Measurements from ENCODE around the gene NCBP3. TPM values are rescaled to one million over a fixed set of nuclear protein-coding genes. Genes with fewer than 3 reads are reported as not detected.

Gene NCBP3
- total RNA-seq, 1 experiment from 2014 or later: 17.0 TPM

GRCh38 chr17:3800362-3801271 lies 45.4 kb downstream of the NCBP3 start, which contains the start of gene ITGAE:
Gene ITGAE (minus strand): TSS chr17:3801188. CDS start chr17:3801144, 44 bp downstream.
- Histone ChIP-seq H3K4me3 (ENCODE audit: low read length) (no peak within 1 kb of the TSS), H3K4me2 (ENCODE audit: low read depth, low read length, poor library complexity, severe bottlenecking) (no peak within 1 kb of the TSS), H3K9me3 (ENCODE audit: low read length) (no peaks in the 10 kb centered on the region), H3K4me1 (ENCODE audit: low read length) (peaks cover 10% of the 10 kb centered on the region), H3K36me3 (ENCODE audit: insufficient read depth, low read length) (no peaks in the 10 kb centered on the region), H4K20me1 (ENCODE audit: insufficient read depth, low read depth, low read length) (no peaks in the 10 kb centered on the region), H3K79me2 (ENCODE audit: low read length) (no peaks in the 10 kb centered on the region), H3K9ac (ENCODE audit: low read length) (no peak within 1 kb of the TSS), H3K9me2 (replicated peaks; ENCODE audit: insufficient read depth, low read length) (no peaks in the 10 kb centered on the region), H3K27ac (ENCODE audit: low read length) (no peak within 1 kb of the TSS), H2AFZ (ENCODE audit: low read length) (no peak within 1 kb of the TSS), H3K27me3 (ENCODE audit: low read length) (no peaks in the 10 kb centered on the region)
- no peak for DNase-seq

GRCh38 chr17:3799181-3799945 lies 46.7 kb downstream of the NCBP3 start:
- H3K9me3 ChIP-seq (ENCODE audit: low read length): no peaks in the 10 kb centered on the region
- no peaks in the 10 kb centered on the region for H3K79me2 ChIP-seq (ENCODE audit: low read length)
- H3K9me2 ChIP-seq (replicated peaks; ENCODE audit: insufficient read depth, low read length): no peaks in the 10 kb centered on the region
- H3K27me3 ChIP-seq (ENCODE audit: low read length): no peaks in the 10 kb centered on the region
- no peak for DNase-seq
- no peaks in the 10 kb centered on the region for H4K20me1 ChIP-seq (ENCODE audit: insufficient read depth, low read depth, low read length)
- no peak overlapping the region for H3K4me2 ChIP-seq (ENCODE audit: low read depth, low read length, poor library complexity, severe bottlenecking)
- no peak overlapping the region for H3K4me3 ChIP-seq (ENCODE audit: low read length)
- H3K9ac ChIP-seq (ENCODE audit: low read length): no peak overlapping the region
- peaks cover 10% of the 10 kb centered on the region for H3K4me1 ChIP-seq (ENCODE audit: low read length)
- no peak overlapping the region for H2AFZ ChIP-seq (ENCODE audit: low read length)
- no peak overlapping the region for H3K27ac ChIP-seq (ENCODE audit: low read length)
- H3K36me3 ChIP-seq (ENCODE audit: insufficient read depth, low read length): no peaks in the 10 kb centered on the region

GRCh38 chr17:3798273-3799180 lies 47.5 kb downstream of the NCBP3 start:
- no peaks in the 10 kb centered on the region for H3K9me3 ChIP-seq (ENCODE audit: low read length)
- no peaks in the 10 kb centered on the region for H3K27me3 ChIP-seq (ENCODE audit: low read length)
- no peak overlapping the region for H2AFZ ChIP-seq (ENCODE audit: low read length)
- H3K36me3 ChIP-seq (ENCODE audit: insufficient read depth, low read length): no peaks in the 10 kb centered on the region
- no peak overlapping the region for H3K4me2 ChIP-seq (ENCODE audit: low read depth, low read length, poor library complexity, severe bottlenecking)
- no peak for DNase-seq
- H3K9ac ChIP-seq (ENCODE audit: low read length): no peak overlapping the region
- H4K20me1 ChIP-seq (ENCODE audit: insufficient read depth, low read depth, low read length): no peaks in the 10 kb centered on the region
- no peak overlapping the region for H3K4me3 ChIP-seq (ENCODE audit: low read length)
- no peaks in the 10 kb centered on the region for H3K79me2 ChIP-seq (ENCODE audit: low read length)
- peaks cover 4% of the 10 kb centered on the region for H3K4me1 ChIP-seq (ENCODE audit: low read length)
- H3K9me2 ChIP-seq (replicated peaks; ENCODE audit: insufficient read depth, low read length): no peaks in the 10 kb centered on the region
- H3K27ac ChIP-seq (ENCODE audit: low read length): no peak overlapping the region

DNA sequence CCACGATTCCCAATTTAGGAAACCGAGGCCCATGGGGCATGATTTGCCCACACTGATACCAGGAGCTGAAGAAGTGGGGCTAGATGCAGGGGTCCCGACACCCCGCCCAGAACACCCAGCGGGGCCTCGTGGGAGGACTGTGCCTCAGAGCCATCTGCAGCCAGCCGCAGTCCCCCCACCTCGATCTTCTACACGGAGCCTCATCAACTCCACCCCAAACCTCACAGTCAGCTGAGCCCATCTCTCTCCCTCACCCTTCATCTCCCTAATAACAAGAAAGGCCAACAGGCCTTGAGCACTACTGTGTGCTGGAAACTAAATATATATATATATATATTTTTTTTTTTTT lies 49.2 kb downstream of the NCBP3 start:
- H3K9ac ChIP-seq (ENCODE audit: low read length): no peak overlapping the region
- H3K9me3 ChIP-seq (ENCODE audit: low read length): no peaks in the 10 kb centered on the region
- H3K79me2 ChIP-seq (ENCODE audit: low read length): no peaks in the 10 kb centered on the region
- H3K4me2 ChIP-seq (ENCODE audit: low read depth, low read length, poor library complexity, severe bottlenecking): no peak overlapping the region
- peaks cover 4% of the 10 kb centered on the region for H3K4me1 ChIP-seq (ENCODE audit: low read length)
- no peaks in the 10 kb centered on the region for H4K20me1 ChIP-seq (ENCODE audit: insufficient read depth, low read depth, low read length)
- no peak for DNase-seq
- no peaks in the 10 kb centered on the region for H3K36me3 ChIP-seq (ENCODE audit: insufficient read depth, low read length)
- no peak overlapping the region for H3K4me3 ChIP-seq (ENCODE audit: low read length)
- no peaks in the 10 kb centered on the region for H3K27me3 ChIP-seq (ENCODE audit: low read length)
- H3K9me2 ChIP-seq (replicated peaks; ENCODE audit: insufficient read depth, low read length): no peaks in the 10 kb centered on the region
- H2AFZ ChIP-seq (ENCODE audit: low read length): no peak overlapping the region
- no peak overlapping the region for H3K27ac ChIP-seq (ENCODE audit: low read length)

DNA sequence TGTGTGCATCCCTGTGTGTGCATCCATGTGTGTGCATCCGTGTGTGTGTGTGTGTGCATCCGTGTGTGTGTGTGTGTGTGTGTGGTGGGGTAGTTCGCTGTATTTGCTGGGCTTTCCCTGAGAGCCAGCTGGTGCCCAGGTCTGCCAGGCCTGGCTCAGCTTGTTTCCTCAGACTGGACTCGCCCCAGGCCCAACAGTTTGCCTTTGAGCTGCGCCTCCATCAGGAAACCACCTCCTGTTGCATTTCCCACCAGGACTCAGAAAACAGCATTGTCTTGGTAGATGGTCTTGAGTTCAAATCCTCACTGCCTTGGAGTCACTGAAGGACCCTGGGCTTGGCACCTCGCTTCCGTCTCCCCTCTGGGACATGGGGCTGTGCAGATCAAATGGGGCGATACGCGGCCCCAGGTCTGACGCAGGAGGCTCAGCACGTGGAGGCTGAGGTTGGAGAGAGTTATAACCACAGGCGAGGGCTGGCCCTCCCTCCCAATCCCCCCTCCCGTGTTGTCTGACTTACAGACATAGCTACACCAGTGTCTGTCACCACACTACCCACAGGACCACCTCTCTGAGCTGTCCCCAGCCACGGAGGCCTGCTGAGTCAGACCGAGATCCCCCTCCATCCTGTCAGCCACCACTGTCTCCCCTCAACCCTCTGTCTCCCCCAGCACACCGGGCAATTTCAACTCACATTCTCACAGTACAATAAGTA lies 49.8 kb downstream of the NCBP3 start:
- Histone ChIP-seq H3K27ac (ENCODE audit: low read length) (no peak overlapping the region), H4K20me1 (ENCODE audit: insufficient read depth, low read depth, low read length) (no peaks in the 10 kb centered on the region), H3K9me2 (replicated peaks; ENCODE audit: insufficient read depth, low read length) (no peaks in the 10 kb centered on the region), H3K9ac (ENCODE audit: low read length) (no peak overlapping the region), H3K36me3 (ENCODE audit: insufficient read depth, low read length) (no peaks in the 10 kb centered on the region), H3K9me3 (ENCODE audit: low read length) (no peaks in the 10 kb centered on the region), H3K4me2 (ENCODE audit: low read depth, low read length, poor library complexity, severe bottlenecking) (no peak overlapping the region), H3K4me1 (ENCODE audit: low read length) (peaks cover 4% of the 10 kb centered on the region), H3K4me3 (ENCODE audit: low read length) (no peak overlapping the region), H3K27me3 (ENCODE audit: low read length) (no peaks in the 10 kb centered on the region), H3K79me2 (ENCODE audit: low read length) (no peaks in the 10 kb centered on the region), H2AFZ (ENCODE audit: low read length) (no peak overlapping the region)
- no peak for DNase-seq

- DNase-seq: no peak
- peaks cover 4% of the 10 kb centered on the region for H3K4me1 ChIP-seq (ENCODE audit: low read length)
Observed at GRCh38 chr17:3795390-3796102, 50.5 kb downstream of the NCBP3 start.

More at GRCh38 chr17:3795390-3796102, 50.5 kb downstream of the NCBP3 start:
- Histone ChIP-seq H3K4me2 (ENCODE audit: low read depth, low read length, poor library complexity, severe bottlenecking) (no peak overlapping the region), H4K20me1 (ENCODE audit: insufficient read depth, low read depth, low read length) (no peaks in the 10 kb centered on the region), H3K27ac (ENCODE audit: low read length) (no peak overlapping the region), H3K27me3 (ENCODE audit: low read length) (no peaks in the 10 kb centered on the region), H3K9me2 (replicated peaks; ENCODE audit: insufficient read depth, low read length) (no peaks in the 10 kb centered on the region), H2AFZ (ENCODE audit: low read length) (no peak overlapping the region), H3K36me3 (ENCODE audit: insufficient read depth, low read length) (no peaks in the 10 kb centered on the region), H3K4me3 (ENCODE audit: low read length) (no peak overlapping the region), H3K9me3 (ENCODE audit: low read length) (no peaks in the 10 kb centered on the region), H3K9ac (ENCODE audit: low read length) (no peak overlapping the region), H3K79me2 (ENCODE audit: low read length) (no peaks in the 10 kb centered on the region)

All from Karpas-422 (cell line).